ENCODE results near the gene RNF186.

DNA sequence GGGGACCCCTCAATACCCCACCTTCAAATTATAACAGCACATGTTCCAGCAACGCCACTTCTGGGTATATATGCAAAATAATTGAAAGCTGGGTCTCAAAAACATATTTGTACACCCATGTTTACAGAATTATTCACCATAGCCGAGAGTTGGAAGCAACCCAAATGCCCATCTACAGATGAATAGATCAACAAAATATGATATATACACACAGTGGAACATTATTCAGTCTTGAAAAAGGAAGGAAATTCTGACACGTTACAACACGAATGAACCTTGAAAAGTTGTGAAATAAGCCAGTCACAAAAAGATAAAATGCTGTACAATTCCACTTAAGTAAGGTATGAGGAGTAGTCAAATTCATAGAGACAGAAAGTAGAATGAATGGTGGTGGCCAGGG, 20.5 kb downstream of the RNF186 start:
- TF ChIP-seq POLR2A (IDR thresholded peaks at IDR 0.05) (no peak), POLR2AphosphoS5 (IDR thresholded peaks at IDR 0.05; ENCODE audit: insufficient read depth in 1 of 2, low read depth in 1 of 2) (no peak)
- TF ChIP-seq, protein P1, sequence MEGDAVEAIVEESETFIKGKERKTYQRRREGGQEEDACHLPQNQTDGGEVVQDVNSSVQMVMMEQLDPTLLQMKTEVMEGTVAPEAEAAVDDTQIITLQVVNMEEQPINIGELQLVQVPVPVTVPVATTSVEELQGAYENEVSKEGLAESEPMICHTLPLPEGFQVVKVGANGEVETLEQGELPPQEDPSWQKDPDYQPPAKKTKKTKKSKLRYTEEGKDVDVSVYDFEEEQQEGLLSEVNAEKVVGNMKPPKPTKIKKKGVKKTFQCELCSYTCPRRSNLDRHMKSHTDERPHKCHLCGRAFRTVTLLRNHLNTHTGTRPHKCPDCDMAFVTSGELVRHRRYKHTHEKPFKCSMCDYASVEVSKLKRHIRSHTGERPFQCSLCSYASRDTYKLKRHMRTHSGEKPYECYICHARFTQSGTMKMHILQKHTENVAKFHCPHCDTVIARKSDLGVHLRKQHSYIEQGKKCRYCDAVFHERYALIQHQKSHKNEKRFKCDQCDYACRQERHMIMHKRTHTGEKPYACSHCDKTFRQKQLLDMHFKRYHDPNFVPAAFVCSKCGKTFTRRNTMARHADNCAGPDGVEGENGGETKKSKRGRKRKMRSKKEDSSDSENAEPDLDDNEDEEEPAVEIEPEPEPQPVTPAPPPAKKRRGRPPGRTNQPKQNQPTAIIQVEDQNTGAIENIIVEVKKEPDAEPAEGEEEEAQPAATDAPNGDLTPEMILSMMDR (IDR thresholded peaks at IDR 0.05) = no peak

Measured in vagina (tissue), 2 donors.